KOPT-K1 (cell line): Measurements from ENCODE around the gene CYP2C19.
"Not testable (repeated sequence)": the region's sequence is repeated elsewhere in the genome, so short reads cannot be mapped to it uniquely, and the experiment has no call there.

Experiments used
- H3K27ac ChIP-seq: fragments of 200-600 bp; sonication (generic); 2 replicates; pipeline ENCODE4 v1.5.1; 2016; ENCODE audit warnings: antibody characterized with exemption, mild to moderate bottlenecking, low read depth, low read length; ENCODE audit not compliant: poor library complexity, severe bottlenecking
- H3K36me3 ChIP-seq: fragments of 200-600 bp; sonication (generic); 2 replicates; pipeline ENCODE4 v1.5.1; 2017; ENCODE audit warnings: antibody characterized with exemption, mild to moderate bottlenecking, low read length, moderate library complexity; ENCODE audit not compliant: insufficient read depth
- H3K9me3 ChIP-seq: fragments of 200-600 bp; sonication (generic); 2 replicates; pipeline ENCODE4 v1.5.1; 2017; ENCODE audit warnings: antibody characterized with exemption, low read length, mild to moderate bottlenecking; ENCODE audit not compliant: insufficient read depth, poor library complexity, severe bottlenecking

Gene CYP2C19

GRCh38 chr10:94762393-94762792 lies at the start of gene CYP2C19:
TSS of gene CYP2C19 (plus strand) at chr10:94762681. CDS start at chr10:94762706, 25 bp downstream.
- Histone ChIP-seq H3K36me3 (no peaks in the 10 kb centered on the region), H3K27ac (no peak within 1 kb of the TSS), H3K9me3 (no peaks in the 10 kb centered on the region)

- no peaks in the 10 kb centered on the region for H3K36me3 ChIP-seq
- no peak overlapping the region for H3K27ac ChIP-seq
- H3K9me3 ChIP-seq, result no peaks in the 10 kb centered on the region
Observed at GRCh38 chr10:94725871-94726270, 36.6 kb upstream of the CYP2C19 start.

- Histone ChIP-seq H3K9me3 (no peaks in the 10 kb centered on the region), H3K36me3 (no peaks in the 10 kb centered on the region), H3K27ac (no peak overlapping the region)
Observed at GRCh38 chr10:94735197-94735596, 27.3 kb upstream of the CYP2C19 start.

GRCh38 chr10:94738588-94738987 lies 23.9 kb upstream of the CYP2C19 start:
- Histone ChIP-seq H3K36me3 (no peaks in the 10 kb centered on the region), H3K9me3 (peaks cover 4% of the 10 kb centered on the region), H3K27ac (no peak overlapping the region)

GRCh38 chr10:94747137-94747536 lies 15.3 kb upstream of the CYP2C19 start:
- Histone ChIP-seq H3K36me3 (no peaks in the 10 kb centered on the region), H3K9me3 (peaks cover 11% of the 10 kb centered on the region), H3K27ac (no peak overlapping the region)

GRCh38 chr10:94747838-94748237 lies 14.6 kb upstream of the CYP2C19 start:
- Histone ChIP-seq H3K27ac (no peak overlapping the region), H3K36me3 (no peaks in the 10 kb centered on the region), H3K9me3 (peaks cover 11% of the 10 kb centered on the region)

- Histone ChIP-seq H3K27ac (no peak overlapping the region), H3K36me3 (no peaks in the 10 kb centered on the region), H3K9me3 (no peaks in the 10 kb centered on the region)
Observed at GRCh38 chr10:94757916-94758315, 4.6 kb upstream of the CYP2C19 start.

GRCh38 chr10:94760586-94761178 lies 1.8 kb upstream of the CYP2C19 start:
- no peak overlapping the region for H3K27ac ChIP-seq
- H3K9me3 ChIP-seq, result no peaks in the 10 kb centered on the region
- no peaks in the 10 kb centered on the region for H3K36me3 ChIP-seq

- H3K9me3 ChIP-seq, H3K36me3 ChIP-seq, H3K27ac ChIP-seq: not testable (repeated sequence)
Observed at GRCh38 chr10:94775425-94775824, 12.9 kb downstream of the CYP2C19 start.

- Histone ChIP-seq H3K36me3 (no peaks in the 10 kb centered on the region), H3K27ac (no peak overlapping the region), H3K9me3 (no peaks in the 10 kb centered on the region)
Observed at GRCh38 chr10:94777886-94778458, 15.5 kb downstream of the CYP2C19 start.

GRCh38 chr10:94780844-94781243 lies 18.4 kb downstream of the CYP2C19 start:
- Histone ChIP-seq H3K27ac (no peak overlapping the region), H3K36me3 (no peaks in the 10 kb centered on the region), H3K9me3 (no peaks in the 10 kb centered on the region)

GRCh38 chr10:94784256-94784655 lies 21.8 kb downstream of the CYP2C19 start:
- H3K9me3 ChIP-seq, result no peaks in the 10 kb centered on the region
- H3K36me3 ChIP-seq, result no peaks in the 10 kb centered on the region
- no peak overlapping the region for H3K27ac ChIP-seq

- Histone ChIP-seq H3K27ac (no peak overlapping the region), H3K36me3 (no peaks in the 10 kb centered on the region), H3K9me3 (no peaks in the 10 kb centered on the region)
Observed at GRCh38 chr10:94785211-94785610, 22.7 kb downstream of the CYP2C19 start.

GRCh38 chr10:94800551-94800950 lies 38.1 kb downstream of the CYP2C19 start:
- not testable (repeated sequence) for H3K27ac ChIP-seq, H3K9me3 ChIP-seq, H3K36me3 ChIP-seq

- H3K27ac ChIP-seq, result no peak overlapping the region
- no peaks in the 10 kb centered on the region for H3K9me3 ChIP-seq
- H3K36me3 ChIP-seq, result no peaks in the 10 kb centered on the region
Observed at GRCh38 chr10:94803307-94803706, 40.8 kb downstream of the CYP2C19 start.

GRCh38 chr10:94830025-94830424 lies 67.5 kb downstream of the CYP2C19 start:
- H3K27ac ChIP-seq, H3K36me3 ChIP-seq, H3K9me3 ChIP-seq: not testable (repeated sequence)
